HG03025 (cell line): ENCODE data around the gene FARP1.

Experiments used
- ATAC-seq: cut with Tn5 transposase; IDR thresholded peaks from one replicate; pipeline ENCODE4 v1.9.1; 2021; ENCODE audit warnings: mild to moderate bottlenecking, moderate library complexity; ENCODE audit not compliant: unreplicated experiment, low FRiP score

Gene FARP1

GRCh38 chr13:98300956-98301641, 158.2 kb downstream of the FARP1 start:
- ATAC-seq = no peak

GRCh38 chr13:98301721-98302120, 158.8 kb downstream of the FARP1 start:
- ATAC-seq = no peak

GRCh38 chr13:98303858-98304257, 161.0 kb downstream of the FARP1 start:
- no peak for ATAC-seq

- no peak for ATAC-seq
Measured at GRCh38 chr13:98305670-98306069, 162.8 kb downstream of the FARP1 start.

GRCh38 chr13:98307463-98308085, 164.7 kb downstream of the FARP1 start:
- ATAC-seq = no peak

- no peak for ATAC-seq
Measured at GRCh38 chr13:98308086-98308911, 165.4 kb downstream of the FARP1 start.

GRCh38 chr13:98309569-98310335, 166.9 kb downstream of the FARP1 start:
- no peak for ATAC-seq

- no peak for ATAC-seq
Measured at GRCh38 chr13:98310485-98311199, 167.7 kb downstream of the FARP1 start.

GRCh38 chr13:98311200-98311548, 168.3 kb downstream of the FARP1 start:
- ATAC-seq = no peak

GRCh38 chr13:98312606-98313005, 169.7 kb downstream of the FARP1 start:
- ATAC-seq = no peak

GRCh38 chr13:98313023-98313921, 170.4 kb downstream of the FARP1 start:
- ATAC-seq = no peak

- no peak for ATAC-seq
Measured at GRCh38 chr13:98313922-98314292, 171.0 kb downstream of the FARP1 start.

GRCh38 chr13:98315466-98315865, 172.6 kb downstream of the FARP1 start:
- no peak for ATAC-seq

- no peak for ATAC-seq
Measured at GRCh38 chr13:98315902-98316301, 173.0 kb downstream of the FARP1 start.

GRCh38 chr13:98317573-98318171, 174.8 kb downstream of the FARP1 start:
- no peak for ATAC-seq

GRCh38 chr13:98318263-98318878, 175.5 kb downstream of the FARP1 start:
- no peak for ATAC-seq

GRCh38 chr13:98320561-98321105, 177.7 kb downstream of the FARP1 start:
- no peak for ATAC-seq

GRCh38 chr13:98321395-98321794, 178.5 kb downstream of the FARP1 start:
- ATAC-seq = no peak
